Measurements from ENCODE around the gene KCNH6.

Gene KCNH6

GRCh38 chr17:63537001-63537400, 13.8 kb downstream of the KCNH6 start:
- DNase-seq, result no peak

- peak; percentile 61 for DNase-seq
These were observed 15.0 kb downstream of the KCNH6 start for GRCh38 chr17:63537991-63538692.

- no peak for DNase-seq
These were observed 15.8 kb downstream of the KCNH6 start for GRCh38 chr17:63538693-63539595.

GRCh38 chr17:63540590-63540989, 17.4 kb downstream of the KCNH6 start:
- no peak for DNase-seq

DNA sequence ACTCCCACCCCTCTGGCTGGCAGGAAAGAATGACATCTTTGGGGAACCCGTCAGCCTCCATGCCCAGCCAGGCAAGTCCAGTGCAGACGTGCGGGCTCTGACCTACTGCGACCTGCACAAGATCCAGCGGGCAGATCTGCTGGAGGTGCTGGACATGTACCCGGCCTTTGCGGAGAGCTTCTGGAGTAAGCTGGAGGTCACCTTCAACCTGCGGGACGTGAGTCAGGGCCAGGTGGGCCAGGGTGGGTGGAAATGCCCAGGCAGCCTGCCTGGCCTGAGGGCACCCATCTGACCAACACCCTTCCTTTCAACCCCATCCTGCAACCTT, 19.0 kb downstream of the KCNH6 start:
- no peak for DNase-seq

DNA sequence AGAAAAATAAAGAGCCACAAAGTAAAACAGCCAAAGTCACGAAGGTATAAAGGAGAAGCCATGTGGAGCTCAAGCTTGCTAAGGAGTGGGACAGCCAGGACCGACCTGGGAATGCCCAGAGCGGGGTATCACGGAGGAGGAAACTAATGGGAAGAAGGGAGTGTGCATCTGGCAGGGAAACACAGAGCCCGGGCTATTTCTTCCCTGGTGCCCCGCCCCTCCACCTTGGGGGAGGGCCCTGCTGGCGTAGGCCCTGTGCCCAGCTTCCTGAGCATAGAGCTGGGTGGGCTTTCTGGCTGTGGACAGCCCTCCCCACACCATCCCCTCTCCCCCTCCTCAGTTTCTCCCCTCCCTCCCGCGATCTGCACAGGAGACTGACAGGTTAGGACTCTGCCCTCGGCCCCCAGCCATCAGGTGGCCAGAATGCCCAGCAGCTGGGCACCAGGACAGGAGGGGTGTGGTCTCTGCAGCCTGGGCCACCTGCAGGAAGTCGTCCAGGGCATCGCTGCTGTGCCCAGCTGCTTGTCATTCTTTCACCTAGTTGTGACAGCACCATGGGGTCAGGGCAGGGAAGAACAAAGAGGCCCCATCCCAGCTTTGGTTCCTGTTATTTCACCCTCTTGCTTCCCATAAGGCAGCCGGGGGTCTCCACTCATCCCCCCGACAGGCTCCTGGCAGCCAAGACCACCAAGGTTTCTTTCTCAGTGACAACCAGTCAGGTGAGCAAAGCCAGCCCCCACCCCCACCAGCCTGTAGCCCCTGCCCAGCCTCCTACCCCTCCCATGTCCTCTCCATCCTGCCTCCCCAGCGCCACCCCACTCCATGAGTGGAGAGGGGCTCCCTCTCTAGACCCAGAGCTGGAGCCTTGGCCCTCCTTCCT, 20.0 kb downstream of the KCNH6 start:
- DNase-seq, result no peak

GRCh38 chr17:63543822-63544420, 20.8 kb downstream of the KCNH6 start:
- no peak for DNase-seq

- DNase-seq, result no peak
These were observed 21.5 kb downstream of the KCNH6 start for GRCh38 chr17:63544467-63545301.

DNA sequence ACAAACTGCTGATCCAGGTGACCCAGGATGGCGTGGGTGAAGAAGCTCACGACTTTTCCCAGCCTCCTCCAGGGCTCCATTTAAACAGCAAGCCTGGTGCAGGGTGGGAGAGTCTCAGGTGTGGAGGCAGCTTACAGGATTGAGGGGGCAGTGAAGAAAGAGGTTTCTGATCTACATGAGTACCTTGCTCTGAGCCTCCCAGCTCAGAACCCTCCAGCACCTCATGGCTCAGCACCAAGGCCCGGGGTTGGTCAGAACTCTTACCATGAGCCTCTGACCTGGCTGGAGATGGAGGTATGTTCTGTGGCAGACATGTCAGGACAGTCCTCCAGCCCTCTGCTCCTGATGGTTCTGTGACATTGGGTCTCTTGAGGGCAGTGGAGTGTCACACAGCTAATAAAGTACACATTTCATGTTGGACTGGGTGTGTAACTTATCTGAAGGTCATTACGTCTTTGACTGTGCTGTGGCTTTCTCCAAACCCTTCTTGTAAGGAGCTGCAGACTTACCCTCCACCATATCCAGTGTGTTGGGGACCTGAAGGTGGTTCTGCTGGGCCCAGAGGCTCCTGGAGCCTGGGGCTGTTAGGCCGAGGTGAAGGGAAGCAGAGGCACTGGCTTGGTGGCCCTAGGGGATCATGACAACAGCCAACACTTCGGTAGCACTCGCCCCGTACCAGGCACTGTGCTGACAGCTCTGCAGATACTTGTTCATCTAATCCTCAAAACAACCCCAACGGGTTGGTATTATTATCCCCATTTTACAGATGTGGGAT, 23.3 kb downstream of the KCNH6 start:
- DNase-seq, result no peak

- no peak for DNase-seq
These were observed 23.9 kb downstream of the KCNH6 start for GRCh38 chr17:63547083-63547523.

DNA sequence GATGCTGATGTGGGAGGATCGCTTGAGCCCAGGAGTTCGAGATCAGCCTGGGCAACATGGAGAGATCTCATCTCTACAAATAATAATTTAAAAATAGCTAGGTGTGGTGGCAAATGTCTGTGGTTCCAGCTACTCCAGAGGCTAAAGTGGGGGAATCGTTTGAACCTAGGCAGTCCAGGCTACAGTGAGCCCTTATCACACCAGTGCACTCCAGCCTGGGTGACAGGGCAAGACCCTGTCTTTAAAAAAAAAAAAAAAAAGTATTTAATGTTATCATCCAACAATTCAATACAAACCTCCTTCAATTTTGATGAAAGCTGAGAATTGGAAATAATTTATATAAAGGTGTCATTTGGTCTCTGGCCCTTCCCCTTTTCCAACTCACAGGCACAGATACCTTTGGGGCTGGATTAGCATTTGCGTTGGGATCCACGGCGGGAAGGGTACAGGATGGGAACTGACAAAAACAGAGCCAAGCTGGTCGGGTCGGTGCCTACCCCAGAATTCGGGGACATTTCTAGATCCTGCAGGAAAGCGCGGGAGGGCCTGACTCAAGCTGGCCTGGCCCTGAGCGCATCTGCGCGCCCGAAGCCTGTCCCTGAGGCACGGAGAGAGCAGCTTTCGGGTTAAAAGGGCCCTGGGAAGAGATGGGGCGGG, 26.3 kb downstream of the KCNH6 start:
- no peak for DNase-seq

DNA sequence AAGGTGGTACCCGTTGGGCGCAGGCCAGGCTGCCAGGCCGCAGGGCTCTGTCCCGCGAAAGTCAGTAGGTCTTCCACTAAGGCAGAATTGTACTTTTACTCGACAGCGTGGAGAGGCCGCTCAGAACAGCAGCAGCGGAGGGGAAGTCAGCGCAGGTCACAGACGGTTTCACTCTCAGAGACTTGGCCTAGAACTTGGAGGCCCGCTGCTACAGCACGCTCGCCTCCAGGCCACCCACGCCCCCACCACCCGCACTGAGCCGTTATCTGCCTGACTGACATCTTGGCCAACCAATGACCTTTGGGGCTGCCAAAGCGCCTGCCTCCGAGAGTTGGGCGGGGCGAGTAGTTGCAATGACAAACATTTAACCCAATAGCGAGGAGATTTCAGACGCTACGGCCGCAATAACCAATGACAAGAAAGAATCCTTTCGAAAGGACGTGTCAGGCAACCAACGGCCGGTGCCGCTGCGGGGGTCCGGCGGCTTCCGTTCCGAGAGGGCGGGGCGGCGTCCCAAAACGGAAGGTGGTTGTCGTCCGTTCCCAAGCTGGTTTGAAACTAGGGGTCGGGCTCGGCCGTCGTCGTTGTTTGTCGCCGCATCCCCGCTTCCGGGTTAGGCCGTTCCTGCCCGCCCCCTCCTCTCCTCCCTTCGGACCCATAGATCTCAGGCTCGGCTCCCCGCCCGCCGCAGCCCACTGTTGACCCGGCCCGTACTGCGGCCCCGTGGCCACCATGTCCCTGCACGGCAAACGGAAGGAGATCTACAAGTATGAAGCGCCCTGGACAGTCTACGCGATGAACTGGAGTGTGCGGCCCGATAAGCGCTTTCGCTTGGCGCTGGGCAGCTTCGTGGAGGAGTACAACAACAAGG, 27.0 kb downstream of the KCNH6 start, which contains the start of gene DCAF7:
Gene DCAF7, plus strand, starts transcription at position 532 of the 871 bp plus-strand sequence. Its CDS starts 201 bp downstream, at position 733.
- peak; percentile 99 for DNase-seq

DNA sequence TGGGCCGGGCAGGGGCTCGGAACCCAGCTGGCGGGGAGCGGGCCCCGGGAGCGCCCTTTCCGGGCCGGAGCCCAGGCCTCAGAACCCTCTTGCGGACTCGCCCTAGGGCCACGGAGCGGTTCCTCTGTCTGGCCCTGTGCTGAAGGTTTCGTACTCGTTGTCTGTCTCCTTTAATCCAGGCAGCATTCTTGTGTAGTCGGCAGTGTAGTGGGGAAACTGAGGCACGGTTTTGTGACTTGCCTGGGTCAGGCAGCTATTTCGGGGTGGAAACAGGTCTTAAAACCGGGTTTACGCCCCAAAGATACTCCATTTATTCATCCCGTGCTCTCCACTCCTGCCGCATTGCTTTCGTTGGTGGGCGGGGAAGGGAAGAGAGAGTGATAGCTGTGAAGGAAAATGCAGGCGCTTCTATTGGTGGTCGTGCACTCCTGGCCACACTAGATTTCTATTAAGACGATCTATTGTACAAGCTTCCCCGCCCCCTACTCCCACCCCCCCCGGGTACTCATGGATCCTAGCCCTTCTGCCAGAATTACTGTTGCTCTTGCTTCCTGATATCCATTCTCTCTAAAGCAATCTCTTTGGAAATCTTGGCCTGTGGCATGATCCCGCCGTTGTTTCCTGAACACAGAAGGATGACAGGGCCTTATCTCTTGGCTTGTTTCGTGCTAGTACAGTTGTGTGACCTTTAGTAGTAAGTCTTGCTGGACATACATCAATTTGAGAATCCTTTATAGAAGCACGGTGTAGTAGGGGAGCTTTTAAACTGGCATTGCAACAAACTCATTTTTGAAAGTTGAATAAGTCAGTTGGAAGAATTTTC, 27.9 kb downstream of the KCNH6 start:
- no peak for DNase-seq

DNA sequence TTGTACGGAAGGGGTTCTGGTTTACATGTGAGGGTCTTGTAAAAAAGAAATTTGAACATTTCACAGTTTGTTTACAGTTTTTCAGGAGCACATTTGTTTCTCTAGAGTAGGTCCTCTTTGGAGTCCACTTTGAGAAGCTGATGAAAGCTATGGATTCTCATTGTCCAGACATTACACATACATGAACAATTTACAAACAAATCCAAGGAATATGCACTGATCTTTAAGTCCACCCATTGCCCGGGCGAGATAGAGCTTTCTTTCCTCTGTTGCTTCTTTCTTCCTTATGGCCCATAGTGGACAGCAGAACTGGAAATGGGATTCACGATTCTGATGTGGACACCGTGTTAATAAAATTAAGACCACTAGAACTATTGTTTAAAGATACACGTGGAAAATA, 29.1 kb downstream of the KCNH6 start:
- no peak for DNase-seq

GRCh38 chr17:63555500-63556156, 32.5 kb downstream of the KCNH6 start:
- no peak for DNase-seq

- no peak for DNase-seq
These were observed 34.3 kb downstream of the KCNH6 start for GRCh38 chr17:63557416-63557815.

- no peak for DNase-seq
These were observed 35.3 kb downstream of the KCNH6 start for GRCh38 chr17:63558441-63558840.

GRCh38 chr17:63561819-63562218, 38.7 kb downstream of the KCNH6 start:
- DNase-seq, result no peak
